ENCODE data around the gene SHROOM3.

The SHROOM3 gene

DNA sequence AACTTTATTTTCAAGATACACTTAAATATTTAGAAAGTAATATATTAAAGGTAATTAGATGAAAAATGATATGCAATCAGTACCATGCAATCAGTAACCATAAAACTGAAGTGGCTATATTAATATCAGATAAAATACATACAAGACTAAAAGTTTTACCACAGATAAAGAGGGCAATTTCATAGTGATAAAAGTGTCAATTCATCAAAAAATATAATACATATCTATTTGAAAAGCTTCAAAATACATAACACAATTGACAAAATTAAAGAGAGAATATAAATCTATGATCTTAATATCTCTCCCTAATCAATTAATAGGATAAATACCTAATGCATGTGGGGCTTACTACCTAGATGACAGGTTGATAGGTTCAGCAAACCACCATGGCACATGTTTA is 357.4 kb downstream of the SHROOM3 start:
- no peak for DNase-seq

DNA sequence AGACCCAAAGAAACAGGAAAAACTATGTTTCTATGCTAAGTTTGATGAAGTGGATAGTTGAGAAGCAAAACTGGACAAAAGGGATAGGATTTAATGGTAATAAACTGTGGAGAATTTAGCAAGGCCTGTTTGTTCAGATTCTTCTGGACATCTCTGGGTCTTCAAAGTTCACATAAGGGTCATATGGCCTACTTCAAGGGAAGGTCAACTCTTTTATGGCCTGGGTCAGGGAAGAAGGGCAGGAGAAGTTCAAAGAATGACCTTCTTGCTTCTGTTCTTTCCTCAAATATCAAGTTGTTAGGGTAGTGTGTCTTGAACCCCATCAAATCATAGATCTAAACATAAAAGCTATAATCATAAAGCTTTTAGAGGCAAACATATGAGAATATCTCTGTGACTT is 360.2 kb downstream of the SHROOM3 start:
- DNase-seq: no peak

DNA sequence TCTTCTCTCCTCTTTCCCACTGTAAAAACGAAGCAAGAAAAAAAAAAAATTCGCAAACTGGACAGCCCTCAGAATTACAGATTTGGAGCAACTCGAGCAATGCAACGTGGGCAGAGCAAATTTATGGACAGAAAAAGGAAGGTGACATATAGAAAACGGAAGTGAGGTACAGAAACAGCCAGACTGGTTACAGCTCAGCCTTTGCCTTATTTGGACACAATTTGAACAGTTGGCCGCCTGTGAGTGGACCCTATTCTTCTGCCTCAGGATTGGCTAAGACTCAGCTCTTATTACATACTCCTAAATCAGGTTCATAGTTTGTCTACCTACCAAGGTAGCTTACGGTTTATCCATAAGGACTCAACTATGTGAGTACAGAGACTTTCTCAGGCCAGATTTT is 364.1 kb downstream of the SHROOM3 start:
- DNase-seq: no peak

DNA sequence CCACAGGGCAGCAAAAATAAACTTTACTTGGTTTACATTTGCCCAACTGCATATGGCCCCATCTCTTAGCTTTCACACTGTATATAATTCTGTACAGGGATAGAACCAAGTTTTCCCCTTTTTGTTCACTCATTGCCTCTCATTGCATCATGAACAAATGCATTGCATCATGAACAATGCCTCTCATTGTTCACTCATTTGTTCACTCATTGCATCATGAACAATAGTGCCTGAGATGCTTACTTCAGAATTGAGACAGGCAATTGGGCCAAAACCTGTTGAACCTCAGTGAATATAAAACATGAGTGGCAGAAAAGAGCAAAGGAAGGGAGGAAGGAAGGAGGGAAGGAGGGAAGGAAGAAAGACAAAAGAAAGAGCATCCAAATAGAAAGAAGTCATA is 364.7 kb downstream of the SHROOM3 start:
- DNase-seq: no peak

DNA sequence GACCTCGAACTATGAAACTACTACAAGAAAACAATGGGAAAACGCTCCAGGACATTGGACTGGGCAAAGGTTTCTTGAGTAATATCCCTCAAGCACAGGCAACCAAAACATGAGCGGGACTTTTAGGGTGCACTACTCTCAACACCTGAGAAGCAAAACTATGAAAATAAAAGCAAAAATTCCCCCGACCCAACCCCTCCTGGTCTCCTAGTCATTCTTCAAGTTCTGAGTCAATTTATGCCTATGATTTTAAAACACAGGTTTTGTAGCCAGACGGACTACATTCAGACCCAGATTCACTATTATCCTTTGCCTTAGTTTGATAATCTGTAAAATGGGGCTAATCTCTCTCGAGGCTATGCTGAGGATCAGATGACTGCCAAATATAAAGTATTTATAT is 365.9 kb downstream of the SHROOM3 start:
- DNase-seq: no peak

DNA sequence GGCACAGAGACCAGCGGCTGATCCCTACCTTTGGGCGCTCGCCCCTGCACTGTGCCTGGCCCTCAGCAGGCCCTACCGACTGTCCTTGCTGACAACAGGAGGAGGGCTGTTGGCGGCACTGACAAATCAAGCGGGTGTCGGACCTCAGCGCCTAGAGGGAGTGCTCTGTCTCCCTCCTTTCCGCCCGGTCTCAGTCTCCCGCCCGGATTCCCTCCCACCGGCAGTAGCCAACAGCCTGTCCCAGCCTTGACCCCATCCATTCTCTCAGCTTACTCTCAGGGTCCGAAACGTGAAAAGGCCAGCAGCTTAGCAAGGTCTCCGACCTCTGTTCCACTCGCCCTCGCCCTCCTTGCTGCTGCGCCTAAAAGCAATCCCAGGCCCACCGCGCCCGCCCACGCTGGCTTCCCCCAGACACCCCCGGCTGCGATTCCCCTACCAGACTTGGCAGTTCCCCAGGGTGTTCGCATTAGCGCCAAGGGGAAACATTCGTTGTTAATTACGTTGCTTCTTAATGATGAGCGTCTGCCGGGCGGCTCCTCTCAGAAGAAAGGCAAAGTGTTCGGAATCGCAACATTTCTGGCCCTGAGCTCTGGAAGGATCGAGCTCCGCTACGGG is 366.7 kb downstream of the SHROOM3 start:
- DNase-seq: no peak

DNA sequence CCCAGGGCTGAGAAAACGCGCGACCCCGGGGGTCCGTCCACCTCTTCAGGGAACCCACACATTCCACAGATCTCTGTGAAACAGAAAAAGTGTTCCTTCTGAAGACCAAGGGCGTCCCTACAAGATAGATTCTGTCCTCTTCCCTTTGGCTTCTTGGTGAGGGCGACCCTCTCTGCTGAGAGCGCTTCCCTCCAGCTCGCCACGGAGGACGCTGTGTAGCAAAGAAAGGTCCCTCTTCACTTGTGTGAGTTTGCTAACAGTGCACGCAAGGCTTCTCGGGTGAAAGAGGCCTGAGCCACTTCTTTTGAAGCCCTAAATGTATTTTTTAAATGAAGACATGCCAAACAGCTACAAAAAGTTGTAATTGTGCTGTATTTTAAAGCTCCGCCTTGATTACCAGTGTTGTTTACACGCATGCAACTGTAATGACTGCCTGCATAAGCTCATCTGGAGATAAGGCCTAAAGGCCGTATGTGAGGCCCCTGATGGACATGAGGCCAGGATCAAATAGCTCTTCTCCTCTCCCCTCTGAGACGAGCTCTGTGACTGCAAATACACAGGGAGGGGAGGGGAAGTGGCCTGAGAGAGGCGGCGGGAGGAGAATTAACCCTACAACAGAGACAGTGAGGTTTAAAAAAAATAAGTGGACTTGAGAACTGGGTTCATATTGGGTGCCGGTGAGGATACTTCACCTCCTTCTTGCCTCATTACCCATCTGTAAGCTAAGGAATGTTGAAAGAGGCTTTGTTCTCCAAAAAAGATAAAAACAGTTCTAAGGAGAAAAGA is 367.4 kb downstream of the SHROOM3 start:
- DNase-seq: no peak

DNA sequence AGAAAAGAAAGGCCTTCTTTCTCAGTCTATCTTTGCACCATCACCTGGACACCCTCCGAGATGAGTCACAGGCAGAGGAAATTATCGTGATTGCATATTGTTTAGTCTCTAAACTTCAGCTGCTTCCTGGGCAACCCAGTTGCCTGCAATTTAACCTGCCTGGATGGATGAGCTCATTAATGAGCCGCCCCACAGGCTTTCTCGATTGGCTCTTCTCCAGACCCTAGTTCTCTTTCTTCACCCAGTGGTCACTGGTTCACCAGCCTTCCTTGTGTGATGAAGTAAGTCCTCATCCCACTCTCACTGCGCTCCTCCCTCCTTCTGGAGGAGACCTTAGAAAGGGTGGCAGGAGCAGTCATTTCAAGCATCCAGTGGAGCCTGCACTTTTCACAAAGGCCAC is 368.5 kb downstream of the SHROOM3 start:
- DNase-seq: no peak

DNA sequence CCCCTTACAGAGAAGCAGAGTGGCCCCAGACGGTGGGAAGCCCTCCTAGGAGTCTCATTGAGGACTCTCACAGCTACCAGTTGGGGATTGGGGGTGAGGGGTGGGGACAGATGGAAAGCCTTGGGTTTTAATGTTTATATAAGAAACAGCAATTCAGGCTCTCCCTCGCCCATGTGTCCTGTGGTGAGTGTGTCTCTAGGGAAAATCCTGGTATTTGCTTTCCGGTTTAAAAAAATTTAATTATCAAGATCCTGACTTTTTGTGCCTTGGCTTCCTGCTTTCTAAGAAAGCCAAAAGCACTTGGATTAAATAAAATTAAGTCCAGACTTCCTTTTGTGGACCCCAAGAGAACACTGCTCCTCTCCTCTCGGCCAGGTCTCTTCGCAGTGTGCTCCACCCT is 369.1 kb downstream of the SHROOM3 start:
- DNase-seq: no peak

DNA sequence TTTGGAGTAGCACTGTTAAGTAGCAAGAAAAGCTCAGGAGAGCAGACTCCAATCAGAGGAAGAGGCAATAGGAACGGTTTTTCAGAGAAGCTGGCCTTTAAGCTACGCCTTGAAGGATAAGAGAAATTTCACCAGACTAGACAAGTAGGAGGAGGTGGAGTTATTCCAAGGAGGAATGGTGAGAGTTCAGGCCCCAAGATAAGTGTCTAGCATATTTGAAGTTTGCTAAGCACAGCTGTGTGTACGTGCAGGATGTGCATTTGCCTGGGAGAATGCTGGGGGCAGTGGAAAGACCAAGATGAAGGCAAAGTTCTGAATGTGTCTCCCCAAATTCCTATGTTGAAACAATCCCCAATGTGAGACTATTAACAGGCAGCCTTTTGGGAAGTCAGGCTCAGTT is 371.3 kb downstream of the SHROOM3 start:
- DNase-seq: no peak

DNA sequence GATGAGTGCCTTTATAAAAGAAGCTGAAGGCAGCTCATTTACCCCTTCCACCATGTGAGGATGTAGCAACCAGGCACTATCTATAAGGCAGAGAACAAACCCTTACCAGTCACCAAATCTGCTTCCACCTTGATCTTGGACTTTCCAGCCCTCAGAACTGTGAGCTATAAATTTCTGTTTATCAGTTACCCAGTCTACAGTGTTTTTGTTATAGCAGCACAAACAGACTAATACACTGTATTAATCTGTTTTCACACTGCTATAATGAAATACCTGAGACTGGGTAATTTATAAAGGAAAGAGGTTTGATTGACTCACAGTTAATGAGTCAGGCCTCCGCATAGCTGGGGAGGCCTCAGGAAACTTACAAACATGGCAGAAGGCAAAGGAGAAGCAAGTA is 371.7 kb downstream of the SHROOM3 start:
- DNase-seq: no peak

DNA sequence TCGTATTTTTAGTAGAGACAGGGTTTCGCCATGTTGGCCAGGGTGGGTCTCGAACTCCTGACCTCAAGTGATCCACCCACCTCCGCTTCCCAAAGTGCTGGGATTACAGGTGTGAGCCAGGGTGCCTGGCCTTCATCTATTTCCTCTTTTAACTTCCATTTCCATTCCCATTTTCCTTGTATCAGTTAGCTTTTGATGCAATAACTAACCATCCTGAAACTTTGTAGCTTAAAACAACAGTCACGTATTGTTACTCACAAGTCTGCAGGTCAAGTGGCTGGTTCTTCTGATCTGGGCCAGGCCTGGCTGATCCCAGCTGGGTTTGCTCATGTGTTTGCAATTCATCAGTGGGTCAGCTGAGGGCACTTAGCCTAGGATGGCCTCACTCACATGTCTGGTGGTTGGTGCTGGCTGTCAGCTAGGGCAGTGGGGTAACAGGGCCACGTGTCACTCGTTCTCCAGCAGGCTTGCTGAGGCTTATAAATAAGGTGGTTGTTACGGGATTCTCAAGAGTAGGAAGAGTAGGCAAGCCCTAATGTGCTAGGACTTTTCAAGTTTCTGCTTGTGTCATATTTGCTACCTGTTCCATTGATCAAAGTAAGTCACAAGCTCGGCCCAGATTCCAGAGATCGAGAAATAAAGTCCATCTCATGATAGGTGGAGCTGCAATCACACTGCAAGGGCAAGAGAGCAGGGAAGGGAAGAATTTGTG is 374.7 kb downstream of the SHROOM3 start:
- DNase-seq: no peak

DNA sequence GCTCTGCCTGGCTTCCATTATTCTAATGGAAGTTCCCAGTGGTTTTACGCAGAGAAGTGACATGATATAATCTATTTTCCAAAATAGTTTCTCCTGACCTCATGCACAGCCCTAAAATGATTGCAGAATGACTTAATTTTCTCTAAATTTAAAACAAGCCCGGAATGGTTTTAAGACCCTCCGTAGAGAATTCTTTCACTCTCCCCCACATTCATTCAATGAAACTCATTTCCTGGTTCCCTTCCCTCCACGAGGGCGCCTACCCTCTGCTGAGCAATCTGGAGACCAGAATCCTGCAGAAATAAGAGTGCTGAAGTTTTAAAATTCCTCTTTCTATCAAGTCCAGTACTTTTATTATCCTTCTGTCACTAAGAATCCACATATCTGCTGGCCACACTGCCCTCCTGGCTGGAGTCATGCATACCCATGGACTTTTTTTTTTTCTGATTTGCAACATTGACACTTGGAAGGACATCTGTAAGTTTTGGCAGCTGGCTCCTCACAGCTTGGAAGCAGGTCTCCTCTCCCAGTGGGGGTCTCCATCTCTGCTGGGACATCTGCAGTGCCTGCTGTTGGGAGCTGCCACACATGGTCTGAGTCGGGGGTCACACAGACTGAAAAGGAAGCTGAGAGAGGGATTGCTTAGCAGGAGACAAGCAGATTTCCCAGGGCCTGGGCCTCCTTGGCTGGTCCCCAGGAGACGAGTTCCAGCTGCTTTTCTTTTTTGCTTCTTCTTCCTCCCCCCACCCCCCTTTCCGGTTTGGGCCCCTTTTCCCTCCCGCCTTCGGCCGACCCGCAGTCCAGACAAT is 376.8 kb downstream of the SHROOM3 start:
- DNase-seq: no peak

DNA sequence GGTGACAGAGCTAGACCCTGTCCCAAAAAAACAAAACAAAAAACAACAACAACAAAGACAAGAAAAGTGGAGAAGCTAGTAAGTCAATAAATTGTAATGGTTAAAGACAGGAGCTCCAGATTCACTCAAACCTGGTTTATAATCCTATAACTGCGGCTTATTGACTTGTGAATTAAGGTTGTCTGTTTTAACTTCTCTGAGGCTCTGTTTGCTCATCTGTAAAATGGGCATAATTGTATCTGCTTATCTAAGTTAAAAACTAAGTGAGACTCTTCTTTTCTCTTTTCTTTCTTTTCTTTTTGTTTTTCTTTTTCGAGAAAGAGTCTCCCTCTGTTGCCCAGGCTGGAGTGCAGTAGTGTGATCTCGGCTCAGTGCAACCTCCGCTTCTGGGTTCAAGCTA is 378.0 kb downstream of the SHROOM3 start:
- no peak for DNase-seq

DNA sequence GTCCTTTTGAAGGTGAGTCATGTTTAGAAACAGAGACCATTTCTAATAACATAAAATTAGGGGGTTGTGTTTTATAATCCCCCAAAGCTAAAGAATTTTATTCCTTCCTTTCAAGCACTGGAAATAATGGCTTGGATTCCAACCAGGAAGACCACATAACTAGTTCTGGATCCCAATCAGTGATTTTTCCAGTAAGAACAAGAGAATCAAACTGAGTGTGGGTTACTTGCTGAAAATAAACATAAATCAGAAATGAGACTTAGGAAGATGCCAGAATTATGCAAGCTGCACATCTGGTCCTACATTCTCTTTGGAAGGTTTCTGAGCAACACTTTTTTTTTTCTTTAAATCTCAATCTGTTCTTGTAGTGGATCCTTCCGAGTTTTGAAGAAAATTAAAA is 386.6 kb downstream of the SHROOM3 start:
- DNase-seq: no peak

DNA sequence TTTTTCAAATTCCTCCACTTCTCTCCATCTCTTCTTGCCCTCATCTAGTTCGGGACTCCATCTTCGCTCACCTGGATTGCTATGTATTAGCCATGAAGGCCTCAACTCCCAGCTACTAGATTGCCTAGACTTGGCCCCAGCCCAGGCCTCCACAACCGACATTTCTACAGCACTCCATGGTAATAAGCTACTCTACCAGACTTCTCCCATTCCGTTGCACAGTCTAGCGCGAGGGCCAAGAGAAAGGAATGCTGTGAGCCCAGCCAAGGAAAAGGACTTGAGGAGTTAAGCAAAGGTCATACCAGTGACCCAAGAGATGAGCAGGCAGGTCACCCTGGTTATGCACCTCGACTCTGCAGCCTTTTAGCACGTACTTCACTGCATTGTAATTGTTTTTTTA is 387.3 kb downstream of the SHROOM3 start:
- no peak for DNase-seq

DNA sequence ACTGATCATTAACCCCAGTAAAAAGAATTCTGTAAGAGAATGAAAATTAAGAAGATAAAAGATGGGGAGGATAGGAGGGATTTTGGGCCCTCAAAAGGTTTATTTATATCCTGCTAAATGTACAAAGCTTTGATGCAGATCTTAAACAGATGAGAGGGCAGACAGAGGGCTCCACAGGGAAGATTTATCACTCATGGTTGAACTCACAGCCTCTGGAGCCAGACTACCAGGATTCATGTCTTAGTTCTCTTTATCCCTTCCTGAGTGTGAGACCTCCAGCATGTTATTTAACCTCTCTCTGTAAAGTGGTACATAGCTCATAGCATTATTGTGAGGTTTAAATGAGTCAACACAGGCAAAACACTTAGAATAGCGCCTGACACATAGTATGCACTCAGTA is 388.5 kb downstream of the SHROOM3 start:
- no peak for DNase-seq

DNA sequence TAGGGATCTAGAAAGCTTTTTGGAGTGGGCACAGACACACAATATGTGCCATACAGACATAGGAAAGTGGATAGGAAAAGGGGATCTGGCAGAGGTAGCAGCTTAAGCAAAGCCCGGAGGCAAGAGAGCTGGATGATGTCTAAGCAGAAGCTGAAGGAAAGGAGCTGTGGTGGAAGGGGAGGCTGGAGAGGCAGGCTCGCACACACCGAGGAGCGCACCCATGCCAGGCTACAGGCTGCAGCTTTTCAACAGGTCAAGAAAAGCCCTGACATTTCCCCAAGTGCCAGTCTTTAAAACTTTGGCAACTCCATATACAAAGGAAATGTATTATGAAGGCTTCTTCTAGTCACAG is 395.6 kb downstream of the SHROOM3 start:
- no peak for DNase-seq

DNA sequence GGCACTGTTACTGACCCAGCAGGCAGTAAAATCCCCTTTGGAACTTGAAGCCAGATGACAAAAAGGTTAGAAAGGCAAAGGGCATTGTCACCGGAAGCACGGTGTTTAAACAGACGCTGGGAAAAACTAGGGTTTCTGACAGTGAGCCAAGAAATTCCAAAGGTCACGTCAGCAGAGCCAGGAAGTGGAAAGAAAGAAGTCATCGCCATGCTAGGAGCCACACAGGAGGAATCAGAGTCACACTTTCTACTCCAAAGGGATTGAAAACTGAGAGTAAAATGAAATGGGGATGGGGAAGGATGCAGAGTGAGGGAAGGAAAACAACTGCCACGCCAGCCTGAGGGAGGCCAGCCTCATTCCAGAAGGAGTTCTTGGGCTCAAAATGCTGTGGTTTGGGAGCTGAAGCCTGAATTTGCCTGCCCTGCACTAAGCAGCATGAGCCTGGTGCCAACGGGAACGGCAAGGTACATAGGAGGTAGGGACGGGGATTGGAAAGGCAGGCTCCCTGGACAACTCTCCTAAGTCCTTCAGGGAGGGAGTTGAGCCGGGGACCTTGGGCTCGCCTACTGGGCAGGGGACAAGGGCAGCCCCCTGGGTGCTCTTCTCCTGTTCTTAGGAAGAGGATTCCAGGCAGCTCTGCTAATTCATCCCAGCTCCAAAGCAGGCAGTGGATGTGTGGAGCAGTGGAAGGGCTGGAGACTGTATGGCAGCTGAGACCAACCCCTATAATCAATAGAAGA is 396.1 kb downstream of the SHROOM3 start:
- DNase-seq: no peak

DNA sequence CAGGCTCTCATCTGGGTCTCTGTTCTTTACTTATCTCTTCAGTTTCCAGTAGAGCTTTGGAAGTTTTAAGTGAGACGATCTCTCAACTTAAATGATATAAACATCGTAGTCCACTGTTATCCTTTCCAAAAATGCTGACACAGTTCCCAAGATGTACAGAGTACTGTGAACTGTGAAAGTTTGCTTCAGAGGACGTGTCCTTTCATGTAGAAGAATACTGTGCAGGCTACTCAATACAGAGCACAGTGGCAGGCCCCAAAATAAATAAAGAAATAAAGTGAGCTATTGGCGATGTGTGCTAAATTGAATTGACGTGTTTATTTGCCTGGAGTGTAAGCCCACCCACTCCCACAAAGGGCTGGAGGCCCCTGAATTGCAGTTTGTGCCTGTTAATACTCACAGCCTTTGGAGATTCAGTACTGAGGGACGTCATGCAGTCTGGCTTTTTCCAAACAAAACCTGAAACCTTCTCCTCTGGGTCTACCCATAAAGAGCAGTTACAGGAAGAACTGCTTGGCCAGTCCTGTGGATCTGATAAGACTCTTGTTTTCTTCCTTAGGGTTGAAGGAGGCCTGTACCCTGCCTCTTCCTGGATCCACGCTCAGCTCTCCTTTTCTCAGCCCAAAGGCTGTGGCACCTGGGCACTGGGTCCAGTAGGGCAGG is 396.8 kb downstream of the SHROOM3 start:
- no peak for DNase-seq
